Liver (tissue), 9 donors: ENCODE measurements around the gene TMPRSS11D. TPM values are rescaled to one million over a fixed set of nuclear protein-coding genes. Genes with fewer than 3 reads are reported as not detected.

Experiments used
- DNase-seq: peaks from one replicate; pipeline ENCODE4 v3.0.0-alpha.2; 2017; ENCODE audit warnings: low spot score
- H3K27ac ChIP-seq, 2 donors: one replicate each; pipeline ENCODE4 v1.7.0; 2013; ENCODE audit warnings: inconsistent platforms in 2 of 2, low read length in 2 of 2, control low read depth in 1 of 2, low read depth in 1 of 2, mild to moderate bottlenecking in 1 of 2
- H3K27me3 ChIP-seq, 4 donors: one replicate each; pipeline versions ENCODE4 v1.6.1 to v1.7.0; 2013; ENCODE audit warnings: low read length in 3 of 4, inconsistent platforms in 1 of 4, mild to moderate bottlenecking in 1 of 4, moderate library complexity in 1 of 4; ENCODE audit not compliant: control insufficient read depth in 4 of 4, insufficient read depth in 4 of 4
- H3K36me3 ChIP-seq, 4 donors: one replicate each; pipeline versions ENCODE4 v1.6.1 to v1.7.0; 2013; ENCODE audit warnings: low read length in 3 of 4, mild to moderate bottlenecking in 3 of 4, low read depth in 1 of 4, moderate library complexity in 1 of 4; ENCODE audit not compliant: control insufficient read depth in 4 of 4, insufficient read depth in 3 of 4
- H3K4me1 ChIP-seq, 4 donors: one replicate each; pipeline versions ENCODE4 v1.6.1 to v1.7.0; 2013; ENCODE audit warnings: low read length in 3 of 4, mild to moderate bottlenecking in 3 of 4, moderate library complexity in 1 of 4; ENCODE audit not compliant: control insufficient read depth in 4 of 4, insufficient read depth in 4 of 4
- H3K4me3 ChIP-seq, 3 donors: one replicate each; pipeline versions ENCODE4 v1.6.1 to v1.7.0; 2013; ENCODE audit warnings: low read length in 3 of 3, control low read depth in 1 of 3, low read depth in 1 of 3, mild to moderate bottlenecking in 1 of 3
- H3K9ac ChIP-seq, 2 donors: one replicate each; pipeline ENCODE4 v1.7.0; 2013; ENCODE audit warnings: low read length in 2 of 2, mild to moderate bottlenecking in 2 of 2, moderate library complexity in 2 of 2, control low read depth in 1 of 2, low read depth in 1 of 2
- H3K9me3 ChIP-seq, 4 donors: one replicate each; pipeline versions ENCODE4 v1.6.1 to v1.7.0; 2013; ENCODE audit warnings: low read length in 3 of 4; ENCODE audit not compliant: control insufficient read depth in 4 of 4
- EGR1 ChIP-seq, 2 donors: IDR thresholded peaks; 2 replicates each; pipeline ENCODE4 v1.6.1; 2016 to 2018; ENCODE audit warnings: antibody characterized with exemption in 2 of 2, low read depth in 2 of 2
- FOXA1 ChIP-seq: IDR thresholded peaks from 2 replicates; pipeline ENCODE4 v1.6.1; 2016; ENCODE audit warnings: antibody characterized with exemption
- FOXA2 ChIP-seq: IDR thresholded peaks from 2 replicates; pipeline ENCODE4 v1.6.1; 2016; ENCODE audit warnings: antibody characterized with exemption
- GABPA ChIP-seq, 2 donors: IDR thresholded peaks in 1 of 2; conservative IDR thresholded peaks in 1 of 2; 2 replicates each; pipeline ENCODE4 v1.6.1; 2016; ENCODE audit warnings: antibody characterized with exemption in 2 of 2, mild to moderate bottlenecking in 1 of 2, moderate library complexity in 1 of 2
- HNF4A ChIP-seq, 2 donors: conservative IDR thresholded peaks; 2 replicates each; pipeline ENCODE4 v1.6.1; 2016; ENCODE audit warnings: antibody characterized with exemption in 2 of 2, mild to moderate bottlenecking in 2 of 2
- HNF4G ChIP-seq: IDR thresholded peaks from 2 replicates; pipeline ENCODE4 v1.6.1; 2016; ENCODE audit warnings: antibody characterized with exemption
- JUND ChIP-seq, 2 donors: IDR thresholded peaks; 2 replicates each; pipeline ENCODE4 v1.6.1; 2016; ENCODE audit warnings: antibody characterized with exemption in 2 of 2
- NR2F2 ChIP-seq: IDR thresholded peaks from 2 replicates; pipeline ENCODE4 v1.6.1; 2016; ENCODE audit warnings: antibody characterized with exemption
- RAD21 ChIP-seq, 2 donors: IDR thresholded peaks; 2 replicates each; pipeline ENCODE4 v1.6.1; 2016; ENCODE audit warnings: antibody characterized with exemption in 2 of 2, mild to moderate bottlenecking in 2 of 2
- SP1 ChIP-seq: IDR thresholded peaks from 2 replicates; pipeline ENCODE4 v1.6.1; 2018; ENCODE audit warnings: antibody characterized with exemption, mild to moderate bottlenecking
- TAF1 ChIP-seq: conservative IDR thresholded peaks from 2 replicates; pipeline ENCODE4 v1.6.1; 2016; ENCODE audit warnings: antibody characterized with exemption, mild to moderate bottlenecking
- YY1 ChIP-seq: IDR thresholded peaks from 2 replicates; pipeline ENCODE4 v1.6.1; 2016; ENCODE audit warnings: antibody characterized with exemption, mild to moderate bottlenecking
- WGBS: extraction: QIAGEN DNeasy Blood & Tissue Kit; methylation state at CpG from one replicate; pipeline ENCODE4 v1.1.7; 2013; 5-methylcytosine and 5-hydroxymethylcytosine counted together
- polyA plus RNA-seq, 2 donors: library from polyadenylated mRNA; stranded (reverse) in 1 of 2; unstranded in 1 of 2; fragments of 200-250 nt in 1 of 2; fragments of >200 nt in 1 of 2; fragmentation: Nextera tagmentation in 1 of 2; extraction: Ambion mirVana in 1 of 2; gene quantifications; one replicate each; pipeline versions ENCODE4 v1.2.1 to v1.2.3, GENCODE V29; 2013 to 2015
- total RNA-seq, 2 donors: library from RNA; depleted of rRNA; stranded (reverse); fragments of >200 nt; gene quantifications; one replicate each; pipeline ENCODE4 v1.2.3, GENCODE V29; 2014
- TF ChIP-seq, protein P1 (sequence below): IDR thresholded peaks from 2 replicates; pipeline ENCODE4 v1.6.1; 2016; ENCODE audit warnings: antibody characterized with exemption
- TF ChIP-seq, protein P2 (sequence below): IDR thresholded peaks from 2 replicates; pipeline ENCODE4 v1.6.1; 2016; ENCODE audit warnings: antibody characterized with exemption
- TF ChIP-seq, protein P3 (sequence below): IDR thresholded peaks from 2 replicates; pipeline ENCODE4 v1.6.1; 2016; ENCODE audit warnings: antibody characterized with exemption
- TF ChIP-seq, protein P4 (sequence below): IDR thresholded peaks from 2 replicates; pipeline ENCODE4 v1.6.1; 2016; ENCODE audit warnings: antibody characterized with exemption, mild to moderate bottlenecking
- donor health status: healthy.
- donor health status: healthy.
- donor health status: healthy.
- donor health status: healthy.
- donor health status: healthy.

The TMPRSS11D gene
- total and polyA plus RNA-seq, 4 donors, result 0.03 TPM; not detected in 3

DNA sequence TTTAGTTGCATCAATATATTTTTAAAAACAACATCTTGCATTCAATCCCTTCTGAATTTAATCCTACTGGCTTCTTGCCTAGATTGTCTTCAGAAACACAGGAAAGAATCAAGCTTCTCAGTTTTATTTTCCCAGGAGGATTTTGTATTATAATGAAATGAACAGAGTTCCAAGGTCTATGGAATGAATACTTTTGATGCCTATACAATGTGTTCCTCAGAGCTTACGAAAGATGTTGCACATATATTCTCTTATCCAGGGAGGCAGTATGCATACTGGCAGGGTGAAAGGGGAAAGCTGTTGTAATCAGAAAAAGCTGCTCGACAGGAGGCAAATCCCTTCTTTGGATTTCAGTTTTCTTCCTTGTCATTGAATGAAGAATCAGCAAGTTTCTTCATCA, 8.8 kb downstream of the TMPRSS11D start:
- no peak for DNase-seq
- WGBS, result 73% methylated on average over 2 of the region's 2 CpGs
- Histone ChIP-seq H3K9me3 (no peaks in the 10 kb centered on the region), H3K9ac (no peak overlapping the region), H3K4me3 (no peak overlapping the region), H3K27me3 (no peaks in the 10 kb centered on the region), H3K4me1 (no peaks in the 10 kb centered on the region), H3K36me3 (no peaks in the 10 kb centered on the region), H3K27ac (no peak overlapping the region)
- TF ChIP-seq TAF1 (no peak), SP1 (no peak), JUND (IDR thresholded peaks at IDR 0.05) (no peak), GABPA (IDR thresholded peaks at IDR 0.05 in 1 of 2, conservative IDR thresholded peaks at IDR 0.05 in 1 of 2) (no peak), NR2F2 (no peak), FOXA1 (no peak), HNF4A (conservative IDR thresholded peaks at IDR 0.05) (no peak), YY1 (no peak), HNF4G (no peak), RAD21 (IDR thresholded peaks at IDR 0.05) (no peak)
- TF ChIP-seq, protein P1, sequence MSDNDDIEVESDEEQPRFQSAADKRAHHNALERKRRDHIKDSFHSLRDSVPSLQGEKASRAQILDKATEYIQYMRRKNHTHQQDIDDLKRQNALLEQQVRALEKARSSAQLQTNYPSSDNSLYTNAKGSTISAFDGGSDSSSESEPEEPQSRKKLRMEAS, result no peak
- TF ChIP-seq, protein P2, sequence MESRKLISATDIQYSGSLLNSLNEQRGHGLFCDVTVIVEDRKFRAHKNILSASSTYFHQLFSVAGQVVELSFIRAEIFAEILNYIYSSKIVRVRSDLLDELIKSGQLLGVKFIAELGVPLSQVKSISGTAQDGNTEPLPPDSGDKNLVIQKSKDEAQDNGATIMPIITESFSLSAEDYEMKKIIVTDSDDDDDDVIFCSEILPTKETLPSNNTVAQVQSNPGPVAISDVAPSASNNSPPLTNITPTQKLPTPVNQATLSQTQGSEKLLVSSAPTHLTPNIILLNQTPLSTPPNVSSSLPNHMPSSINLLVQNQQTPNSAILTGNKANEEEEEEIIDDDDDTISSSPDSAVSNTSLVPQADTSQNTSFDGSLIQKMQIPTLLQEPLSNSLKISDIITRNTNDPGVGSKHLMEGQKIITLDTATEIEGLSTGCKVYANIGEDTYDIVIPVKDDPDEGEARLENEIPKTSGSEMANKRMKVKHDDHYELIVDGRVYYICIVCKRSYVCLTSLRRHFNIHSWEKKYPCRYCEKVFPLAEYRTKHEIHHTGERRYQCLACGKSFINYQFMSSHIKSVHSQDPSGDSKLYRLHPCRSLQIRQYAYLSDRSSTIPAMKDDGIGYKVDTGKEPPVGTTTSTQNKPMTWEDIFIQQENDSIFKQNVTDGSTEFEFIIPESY, result no peak
- TF ChIP-seq, protein P3, sequence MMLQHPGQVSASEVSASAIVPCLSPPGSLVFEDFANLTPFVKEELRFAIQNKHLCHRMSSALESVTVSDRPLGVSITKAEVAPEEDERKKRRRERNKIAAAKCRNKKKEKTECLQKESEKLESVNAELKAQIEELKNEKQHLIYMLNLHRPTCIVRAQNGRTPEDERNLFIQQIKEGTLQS, result no peak

DNA sequence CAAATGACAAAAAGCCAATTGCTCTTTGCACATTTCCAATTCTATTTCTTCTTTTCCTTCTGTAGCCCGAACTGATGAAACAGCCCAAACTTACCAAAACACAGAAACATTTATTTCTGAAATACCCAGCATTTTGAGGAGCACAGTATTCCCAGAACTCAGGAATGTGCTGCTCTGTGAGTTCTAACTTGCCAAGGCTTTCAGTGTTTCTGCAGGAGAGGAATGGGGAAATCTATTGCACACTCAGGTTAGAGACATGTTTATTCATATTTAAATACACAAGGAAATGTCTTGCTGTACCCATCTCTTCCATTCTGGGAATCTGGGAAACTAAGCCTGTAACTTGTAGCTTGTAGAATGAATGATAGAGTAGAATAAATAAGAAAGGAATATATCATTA, 10.7 kb downstream of the TMPRSS11D start:
- Histone ChIP-seq H3K9me3 (no peaks in the 10 kb centered on the region), H3K27me3 (no peaks in the 10 kb centered on the region), H3K9ac (no peak overlapping the region), H3K36me3 (no peaks in the 10 kb centered on the region), H3K4me1 (no peaks in the 10 kb centered on the region), H3K4me3 (no peak overlapping the region), H3K27ac (no peak overlapping the region)
- 78% methylated on average over 1 of the region's 1 CpG for WGBS
- TF ChIP-seq JUND (IDR thresholded peaks at IDR 0.05) (no peak), HNF4A (conservative IDR thresholded peaks at IDR 0.05) (no peak), YY1 (no peak), FOXA1 (no peak), EGR1 (IDR thresholded peaks at IDR 0.05; ENCODE audit: low read depth in 2 of 2) (no peak), RAD21 (IDR thresholded peaks at IDR 0.05) (no peak), HNF4G (no peak), FOXA2 (no peak), NR2F2 (no peak)
- TF ChIP-seq, protein P2, result no peak
- TF ChIP-seq, protein P4, sequence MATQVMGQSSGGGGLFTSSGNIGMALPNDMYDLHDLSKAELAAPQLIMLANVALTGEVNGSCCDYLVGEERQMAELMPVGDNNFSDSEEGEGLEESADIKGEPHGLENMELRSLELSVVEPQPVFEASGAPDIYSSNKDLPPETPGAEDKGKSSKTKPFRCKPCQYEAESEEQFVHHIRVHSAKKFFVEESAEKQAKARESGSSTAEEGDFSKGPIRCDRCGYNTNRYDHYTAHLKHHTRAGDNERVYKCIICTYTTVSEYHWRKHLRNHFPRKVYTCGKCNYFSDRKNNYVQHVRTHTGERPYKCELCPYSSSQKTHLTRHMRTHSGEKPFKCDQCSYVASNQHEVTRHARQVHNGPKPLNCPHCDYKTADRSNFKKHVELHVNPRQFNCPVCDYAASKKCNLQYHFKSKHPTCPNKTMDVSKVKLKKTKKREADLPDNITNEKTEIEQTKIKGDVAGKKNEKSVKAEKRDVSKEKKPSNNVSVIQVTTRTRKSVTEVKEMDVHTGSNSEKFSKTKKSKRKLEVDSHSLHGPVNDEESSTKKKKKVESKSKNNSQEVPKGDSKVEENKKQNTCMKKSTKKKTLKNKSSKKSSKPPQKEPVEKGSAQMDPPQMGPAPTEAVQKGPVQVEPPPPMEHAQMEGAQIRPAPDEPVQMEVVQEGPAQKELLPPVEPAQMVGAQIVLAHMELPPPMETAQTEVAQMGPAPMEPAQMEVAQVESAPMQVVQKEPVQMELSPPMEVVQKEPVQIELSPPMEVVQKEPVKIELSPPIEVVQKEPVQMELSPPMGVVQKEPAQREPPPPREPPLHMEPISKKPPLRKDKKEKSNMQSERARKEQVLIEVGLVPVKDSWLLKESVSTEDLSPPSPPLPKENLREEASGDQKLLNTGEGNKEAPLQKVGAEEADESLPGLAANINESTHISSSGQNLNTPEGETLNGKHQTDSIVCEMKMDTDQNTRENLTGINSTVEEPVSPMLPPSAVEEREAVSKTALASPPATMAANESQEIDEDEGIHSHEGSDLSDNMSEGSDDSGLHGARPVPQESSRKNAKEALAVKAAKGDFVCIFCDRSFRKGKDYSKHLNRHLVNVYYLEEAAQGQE, result no peak
- DNase-seq, result no peak
